ENCODE results near the gene UBL5. TPM values are rescaled to one million over a fixed set of nuclear protein-coding genes. Genes with fewer than 3 reads are reported as not detected.

The UBL5 gene
- total RNA-seq, 1 experiment from 2014 or later, result 303 TPM

DNA sequence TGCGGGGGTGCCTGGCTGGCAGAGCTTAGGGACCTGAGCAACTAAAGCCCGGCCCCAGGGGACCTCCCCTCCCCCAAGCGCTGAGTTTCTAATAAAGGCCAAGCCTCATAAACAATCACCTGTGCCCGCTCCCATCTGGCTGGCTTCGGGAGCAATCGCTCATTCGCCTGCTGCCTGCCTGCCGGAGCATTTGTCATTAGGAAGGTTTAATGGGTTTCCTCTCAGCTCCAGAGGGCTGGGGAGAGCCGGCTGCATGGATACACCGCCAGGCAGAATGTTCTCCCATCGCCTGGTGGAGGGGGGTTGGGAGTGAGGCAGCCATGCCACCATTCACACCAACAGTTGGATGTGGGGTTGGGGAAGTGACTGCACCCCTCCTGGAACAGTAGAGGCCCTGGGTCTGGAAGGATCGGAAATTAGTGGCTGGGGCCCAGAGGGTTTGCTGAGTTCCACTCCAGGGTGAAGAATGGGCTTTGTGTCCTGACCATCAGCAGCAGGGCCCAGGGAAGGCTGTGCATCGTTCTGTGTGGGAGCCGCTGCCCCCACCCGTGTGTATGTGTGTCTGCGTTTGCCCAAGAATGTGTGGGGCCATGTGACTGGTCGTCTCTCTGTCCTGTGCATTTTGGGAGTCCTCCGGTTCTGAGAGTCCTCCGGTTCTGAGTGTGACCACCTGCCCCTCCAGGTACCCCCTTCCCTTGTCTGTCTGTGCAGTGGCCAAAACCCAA, 22.7 kb downstream of the UBL5 start:
- Histone ChIP-seq H4K20me1 (ENCODE audit: insufficient read depth, low read depth, low read length) (peaks cover 10% of the 10 kb centered on the region; the same call in 1 of the 2 replicates), H3K9me3 (ENCODE audit: low read length) (no peaks in the 10 kb centered on the region), H3K36me3 (ENCODE audit: insufficient read depth, low read length) (no peaks in the 10 kb centered on the region), H3K4me1 (ENCODE audit: low read length) (no peaks in the 10 kb centered on the region), H3K79me2 (ENCODE audit: low read length) (no peaks in the 10 kb centered on the region), H3K9ac (ENCODE audit: low read length) (no peak overlapping the region), H3K9me2 (replicated peaks; ENCODE audit: insufficient read depth, low read length) (no peaks in the 10 kb centered on the region), H3K4me2 (ENCODE audit: low read depth, low read length, poor library complexity, severe bottlenecking) (no peak overlapping the region), H3K27ac (ENCODE audit: low read length) (no peak overlapping the region), H3K27me3 (ENCODE audit: low read length) (no peaks in the 10 kb centered on the region), H2AFZ (ENCODE audit: low read length) (no peak overlapping the region), H3K4me3 (ENCODE audit: low read length) (no peak overlapping the region)
- no peak for DNase-seq

DNA sequence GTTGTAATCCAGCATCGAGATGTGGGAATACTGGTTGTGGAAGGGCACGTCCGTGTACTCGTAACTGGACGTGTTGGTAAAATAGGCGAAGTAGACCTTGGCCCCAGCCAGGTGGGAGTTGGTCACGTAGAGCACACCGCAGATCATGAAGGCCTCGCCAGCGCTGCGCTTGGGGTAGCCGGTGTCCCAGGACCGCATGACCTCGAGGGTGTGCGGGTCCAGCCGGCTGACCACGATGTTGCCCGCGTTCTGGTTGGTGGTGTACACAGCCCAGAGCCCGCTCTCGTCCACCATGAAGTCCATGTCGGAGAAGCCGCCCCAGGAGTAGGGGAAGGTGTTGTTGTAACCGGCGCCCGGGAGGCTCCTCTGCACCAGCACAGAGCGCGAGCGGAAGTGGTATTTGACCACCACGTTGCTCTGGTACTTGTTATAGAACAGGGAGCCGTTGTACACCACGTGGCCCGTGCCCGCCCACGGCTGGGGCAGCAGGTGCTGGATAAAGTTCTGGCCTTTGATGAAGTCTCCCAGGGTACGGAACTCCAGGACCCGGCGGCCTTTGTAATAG, 26.6 kb downstream of the UBL5 start:
- Histone ChIP-seq H3K4me1 (ENCODE audit: low read length) (no peaks in the 10 kb centered on the region), H3K79me2 (ENCODE audit: low read length) (no peaks in the 10 kb centered on the region), H3K27me3 (ENCODE audit: low read length) (no peaks in the 10 kb centered on the region), H3K9me2 (replicated peaks; ENCODE audit: insufficient read depth, low read length) (no peaks in the 10 kb centered on the region), H3K36me3 (ENCODE audit: insufficient read depth, low read length) (no peaks in the 10 kb centered on the region), H3K27ac (ENCODE audit: low read length) (no peak overlapping the region), H3K9me3 (ENCODE audit: low read length) (no peaks in the 10 kb centered on the region), H3K4me2 (ENCODE audit: low read depth, low read length, poor library complexity, severe bottlenecking) (no peak overlapping the region), H3K4me3 (ENCODE audit: low read length) (no peak overlapping the region), H2AFZ (ENCODE audit: low read length) (no peak overlapping the region), H4K20me1 (ENCODE audit: insufficient read depth, low read depth, low read length) (0 out of 2 replicates have a peak, but pooled peaks cover 4% of the 10 kb centered on the region), H3K9ac (ENCODE audit: low read length) (no peak overlapping the region)
- no peak for DNase-seq

GRCh38 chr19:9856609-9857008, 28.9 kb downstream of the UBL5 start:
- Histone ChIP-seq H3K79me2 (ENCODE audit: low read length) (no peaks in the 10 kb centered on the region), H3K27ac (ENCODE audit: low read length) (no peak overlapping the region), H2AFZ (ENCODE audit: low read length) (no peak overlapping the region), H4K20me1 (ENCODE audit: insufficient read depth, low read depth, low read length) (no peaks in the 10 kb centered on the region), H3K9ac (ENCODE audit: low read length) (no peak overlapping the region), H3K9me3 (ENCODE audit: low read length) (no peaks in the 10 kb centered on the region), H3K4me2 (ENCODE audit: low read depth, low read length, poor library complexity, severe bottlenecking) (no peak overlapping the region), H3K9me2 (replicated peaks; ENCODE audit: insufficient read depth, low read length) (no peaks in the 10 kb centered on the region), H3K36me3 (ENCODE audit: insufficient read depth, low read length) (no peaks in the 10 kb centered on the region), H3K4me1 (ENCODE audit: low read length) (no peaks in the 10 kb centered on the region), H3K4me3 (ENCODE audit: low read length) (no peak overlapping the region), H3K27me3 (ENCODE audit: low read length) (no peaks in the 10 kb centered on the region)
- DNase-seq, result no peak

- H4K20me1 ChIP-seq (ENCODE audit: insufficient read depth, low read depth, low read length), result no peaks in the 10 kb centered on the region
- H2AFZ ChIP-seq (ENCODE audit: low read length), result no peak overlapping the region
- H3K4me1 ChIP-seq (ENCODE audit: low read length), result no peaks in the 10 kb centered on the region
- no peak for DNase-seq
- no peak overlapping the region for H3K4me2 ChIP-seq (ENCODE audit: low read depth, low read length, poor library complexity, severe bottlenecking)
- no peaks in the 10 kb centered on the region for H3K9me3 ChIP-seq (ENCODE audit: low read length)
- no peak overlapping the region for H3K27ac ChIP-seq (ENCODE audit: low read length)
- H3K27me3 ChIP-seq (ENCODE audit: low read length), result no peaks in the 10 kb centered on the region
- H3K79me2 ChIP-seq (ENCODE audit: low read length), result no peaks in the 10 kb centered on the region
- H3K9ac ChIP-seq (ENCODE audit: low read length), result no peak overlapping the region
- no peaks in the 10 kb centered on the region for H3K9me2 ChIP-seq (replicated peaks; ENCODE audit: insufficient read depth, low read length)
- no peaks in the 10 kb centered on the region for H3K36me3 ChIP-seq (ENCODE audit: insufficient read depth, low read length)
- no peak overlapping the region for H3K4me3 ChIP-seq (ENCODE audit: low read length)
Observed at GRCh38 chr19:9857076-9857721, 29.5 kb downstream of the UBL5 start.

DNA sequence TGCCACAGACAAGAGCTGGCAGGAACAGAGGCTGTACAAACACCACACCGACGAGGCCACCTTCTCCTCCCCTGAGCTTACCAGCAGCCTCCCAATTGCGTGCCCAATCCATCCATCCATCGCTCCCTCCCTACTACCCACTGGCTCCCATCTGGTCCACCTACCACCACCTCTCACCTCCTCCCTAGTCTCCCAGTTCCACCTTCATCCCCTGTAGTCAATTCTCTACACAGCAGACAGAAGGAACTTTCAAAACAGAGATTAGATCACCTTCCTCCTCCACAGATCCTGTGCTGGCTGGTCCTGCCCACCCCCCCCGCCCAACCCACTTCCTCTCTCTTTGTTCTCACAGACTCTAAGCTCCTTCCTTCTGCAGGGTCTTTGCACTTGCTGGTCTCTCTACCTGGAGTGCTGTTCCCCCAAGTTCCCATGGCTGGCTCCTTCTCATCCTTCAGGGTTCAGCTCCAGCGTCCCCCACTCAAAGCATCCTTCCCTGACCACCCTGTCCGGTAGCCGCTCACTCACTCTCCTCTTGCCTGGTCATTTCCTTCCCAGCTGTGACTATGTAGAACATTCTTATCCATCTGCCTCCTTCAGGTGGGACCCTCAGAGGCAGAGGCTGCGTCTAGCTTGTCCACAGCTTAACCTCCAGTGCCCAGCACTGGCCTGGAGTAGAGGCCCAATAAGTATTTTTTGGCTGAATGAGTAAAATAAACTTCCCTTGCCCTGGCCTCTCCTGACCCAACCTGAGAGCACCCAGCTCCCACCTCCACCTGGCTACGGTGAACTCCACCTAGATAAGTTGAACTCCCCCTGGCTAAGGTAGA, 30.4 kb downstream of the UBL5 start:
- Histone ChIP-seq H3K4me1 (ENCODE audit: low read length) (no peaks in the 10 kb centered on the region), H3K9ac (ENCODE audit: low read length) (no peak overlapping the region), H3K4me3 (ENCODE audit: low read length) (no peak overlapping the region), H3K4me2 (ENCODE audit: low read depth, low read length, poor library complexity, severe bottlenecking) (no peak overlapping the region), H3K9me3 (ENCODE audit: low read length) (no peaks in the 10 kb centered on the region), H4K20me1 (ENCODE audit: insufficient read depth, low read depth, low read length) (no peaks in the 10 kb centered on the region), H2AFZ (ENCODE audit: low read length) (no peak overlapping the region), H3K9me2 (replicated peaks; ENCODE audit: insufficient read depth, low read length) (no peaks in the 10 kb centered on the region), H3K36me3 (ENCODE audit: insufficient read depth, low read length) (no peaks in the 10 kb centered on the region), H3K27me3 (ENCODE audit: low read length) (no peaks in the 10 kb centered on the region), H3K79me2 (ENCODE audit: low read length) (no peaks in the 10 kb centered on the region), H3K27ac (ENCODE audit: low read length) (no peak overlapping the region)
- DNase-seq, result no peak

DNA sequence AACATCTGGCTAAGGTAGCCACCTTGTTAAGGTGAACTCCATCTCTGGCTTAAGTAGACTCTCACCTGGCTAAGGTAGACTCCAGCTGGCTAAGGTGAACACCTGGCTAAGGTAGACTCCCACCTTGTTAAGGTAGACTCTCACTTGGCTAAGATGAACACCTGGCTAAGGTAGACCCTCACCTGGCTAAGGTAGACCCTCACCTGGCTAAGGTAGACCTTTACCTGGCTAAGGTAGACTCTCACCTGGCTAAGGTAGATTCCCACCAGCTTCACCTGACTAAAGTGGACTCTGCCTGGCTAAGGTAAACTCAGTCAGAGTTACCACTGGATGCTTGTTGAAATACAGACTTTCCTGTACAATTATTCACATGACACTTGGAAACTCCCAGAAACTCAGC, 31.0 kb downstream of the UBL5 start:
- H3K36me3 ChIP-seq (ENCODE audit: insufficient read depth, low read length), result no peaks in the 10 kb centered on the region
- no peak for DNase-seq

GRCh38 chr19:9860407-9860806, 32.7 kb downstream of the UBL5 start:
- no peaks in the 10 kb centered on the region for H3K27me3 ChIP-seq (ENCODE audit: low read length)
- no peaks in the 10 kb centered on the region for H3K36me3 ChIP-seq (ENCODE audit: insufficient read depth, low read length)
- no peaks in the 10 kb centered on the region for H3K79me2 ChIP-seq (ENCODE audit: low read length)
- H3K4me3 ChIP-seq (ENCODE audit: low read length), result no peak overlapping the region
- H3K4me2 ChIP-seq (ENCODE audit: low read depth, low read length, poor library complexity, severe bottlenecking), result no peak overlapping the region
- DNase-seq, result no peak
- no peaks in the 10 kb centered on the region for H3K9me3 ChIP-seq (ENCODE audit: low read length)
- H4K20me1 ChIP-seq (ENCODE audit: insufficient read depth, low read depth, low read length), result no peaks in the 10 kb centered on the region
- no peaks in the 10 kb centered on the region for H3K9me2 ChIP-seq (replicated peaks; ENCODE audit: insufficient read depth, low read length)
- no peak overlapping the region for H3K9ac ChIP-seq (ENCODE audit: low read length)
- no peaks in the 10 kb centered on the region for H3K4me1 ChIP-seq (ENCODE audit: low read length)
- H3K27ac ChIP-seq (ENCODE audit: low read length), result no peak overlapping the region
- no peak overlapping the region for H2AFZ ChIP-seq (ENCODE audit: low read length)

More for the DNA sequence above, 31.0 kb downstream of the UBL5 start:
- H2AFZ ChIP-seq (ENCODE audit: low read length), result no peak overlapping the region
- H3K9me2 ChIP-seq (replicated peaks; ENCODE audit: insufficient read depth, low read length), result no peaks in the 10 kb centered on the region
- no peaks in the 10 kb centered on the region for H3K4me1 ChIP-seq (ENCODE audit: low read length)
- H4K20me1 ChIP-seq (ENCODE audit: insufficient read depth, low read depth, low read length), result no peaks in the 10 kb centered on the region
- H3K9me3 ChIP-seq (ENCODE audit: low read length), result no peaks in the 10 kb centered on the region
- no peak overlapping the region for H3K4me3 ChIP-seq (ENCODE audit: low read length)
- H3K79me2 ChIP-seq (ENCODE audit: low read length), result no peaks in the 10 kb centered on the region
- no peak overlapping the region for H3K27ac ChIP-seq (ENCODE audit: low read length)
- H3K9ac ChIP-seq (ENCODE audit: low read length), result no peak overlapping the region
- H3K4me2 ChIP-seq (ENCODE audit: low read depth, low read length, poor library complexity, severe bottlenecking), result no peak overlapping the region
- H3K27me3 ChIP-seq (ENCODE audit: low read length), result no peaks in the 10 kb centered on the region

GRCh38 chr19:9861503-9861902, 33.8 kb downstream of the UBL5 start:
- Histone ChIP-seq H3K9me2 (replicated peaks; ENCODE audit: insufficient read depth, low read length) (no peaks in the 10 kb centered on the region), H3K36me3 (ENCODE audit: insufficient read depth, low read length) (no peaks in the 10 kb centered on the region), H3K4me1 (ENCODE audit: low read length) (no peaks in the 10 kb centered on the region), H3K9ac (ENCODE audit: low read length) (no peak overlapping the region), H3K27me3 (ENCODE audit: low read length) (no peaks in the 10 kb centered on the region), H3K4me2 (ENCODE audit: low read depth, low read length, poor library complexity, severe bottlenecking) (no peak overlapping the region), H3K4me3 (ENCODE audit: low read length) (no peak overlapping the region), H3K27ac (ENCODE audit: low read length) (no peak overlapping the region), H4K20me1 (ENCODE audit: insufficient read depth, low read depth, low read length) (no peaks in the 10 kb centered on the region), H3K9me3 (ENCODE audit: low read length) (no peaks in the 10 kb centered on the region), H2AFZ (ENCODE audit: low read length) (no peak overlapping the region), H3K79me2 (ENCODE audit: low read length) (no peaks in the 10 kb centered on the region)
- DNase-seq, result no peak
